ENCODE measurements around the gene CFAP61. TPM values are rescaled to one million over a fixed set of nuclear protein-coding genes. Genes with fewer than 3 reads are reported as not detected.

Gene CFAP61
- total and polyA plus RNA-seq, 9 of the 15 experiments (the other 6 are each of a cell fraction or from before 2014, with no cell fraction given): 0.11 TPM; not detected in 8

DNA sequence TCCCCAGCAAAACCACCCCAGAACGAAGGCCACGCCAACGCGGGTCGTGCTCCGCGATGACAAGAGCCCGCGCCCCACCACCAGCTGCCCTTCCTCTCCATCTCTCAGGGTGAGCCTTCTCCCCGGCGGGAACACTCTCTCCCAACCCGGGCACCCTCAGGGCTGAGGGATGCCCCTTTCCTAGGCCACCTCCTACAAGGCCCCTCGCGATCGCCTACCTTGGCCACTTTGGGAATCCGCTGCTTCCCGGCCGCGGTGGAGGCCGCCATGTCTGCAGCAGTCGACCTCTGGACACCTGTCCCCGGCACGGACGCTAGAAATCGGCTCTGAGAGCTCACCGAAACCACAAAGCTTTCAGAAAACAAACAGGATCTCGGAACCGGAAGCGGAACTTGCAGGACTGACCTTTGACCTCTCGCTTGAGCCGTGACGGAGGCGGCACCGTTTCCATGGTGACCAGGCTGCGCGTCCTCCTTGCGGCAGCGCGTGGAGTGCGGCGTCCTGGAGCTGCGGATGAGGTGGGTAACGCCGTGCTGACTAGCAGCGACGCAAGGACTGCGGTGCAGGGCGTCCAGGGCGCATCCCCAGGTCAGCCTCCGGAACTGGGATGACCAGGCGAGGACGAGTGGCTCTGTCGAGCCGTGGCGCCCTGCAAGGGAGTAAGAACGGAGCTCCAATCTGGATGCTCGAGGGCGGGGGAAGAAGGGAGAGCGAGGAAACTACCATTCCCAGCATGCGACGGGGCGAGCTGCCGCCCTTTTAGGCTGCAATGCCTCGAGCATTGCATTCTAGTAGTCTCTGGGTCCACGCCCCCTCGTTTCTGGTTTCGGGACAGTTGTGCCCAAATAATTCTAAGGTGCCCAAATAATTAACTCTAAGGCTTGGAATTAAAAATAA, at the start of gene CFAP61, which contains the start of gene CRNKL1 (continued):
- TF ChIP-seq, protein P1, sequence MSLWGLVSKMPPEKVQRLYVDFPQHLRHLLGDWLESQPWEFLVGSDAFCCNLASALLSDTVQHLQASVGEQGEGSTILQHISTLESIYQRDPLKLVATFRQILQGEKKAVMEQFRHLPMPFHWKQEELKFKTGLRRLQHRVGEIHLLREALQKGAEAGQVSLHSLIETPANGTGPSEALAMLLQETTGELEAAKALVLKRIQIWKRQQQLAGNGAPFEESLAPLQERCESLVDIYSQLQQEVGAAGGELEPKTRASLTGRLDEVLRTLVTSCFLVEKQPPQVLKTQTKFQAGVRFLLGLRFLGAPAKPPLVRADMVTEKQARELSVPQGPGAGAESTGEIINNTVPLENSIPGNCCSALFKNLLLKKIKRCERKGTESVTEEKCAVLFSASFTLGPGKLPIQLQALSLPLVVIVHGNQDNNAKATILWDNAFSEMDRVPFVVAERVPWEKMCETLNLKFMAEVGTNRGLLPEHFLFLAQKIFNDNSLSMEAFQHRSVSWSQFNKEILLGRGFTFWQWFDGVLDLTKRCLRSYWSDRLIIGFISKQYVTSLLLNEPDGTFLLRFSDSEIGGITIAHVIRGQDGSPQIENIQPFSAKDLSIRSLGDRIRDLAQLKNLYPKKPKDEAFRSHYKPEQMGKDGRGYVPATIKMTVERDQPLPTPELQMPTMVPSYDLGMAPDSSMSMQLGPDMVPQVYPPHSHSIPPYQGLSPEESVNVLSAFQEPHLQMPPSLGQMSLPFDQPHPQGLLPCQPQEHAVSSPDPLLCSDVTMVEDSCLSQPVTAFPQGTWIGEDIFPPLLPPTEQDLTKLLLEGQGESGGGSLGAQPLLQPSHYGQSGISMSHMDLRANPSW (CRISPR knock-in tag; IDR thresholded peaks at IDR 0.05): no peak
- TF ChIP-seq CEBPB (tag; IDR thresholded peaks at IDR 0.05) (no peak), GABPA (tag; conservative IDR thresholded peaks at IDR 0.05; ENCODE audit: low read depth) (peak; percentile 95), ZNF75A (CRISPR knock-in tag; IDR thresholded peaks at IDR 0.05) (no peak), PHTF2 (CRISPR knock-in tag; IDR thresholded peaks at IDR 0.05) (no peak), HMGN3 (IDR thresholded peaks at IDR 0.05; ENCODE audit: borderline replicate concordance, extremely low read depth, insufficient read length, low read depth, low read length) (no peak), ARHGAP35 (IDR thresholded peaks at IDR 0.05; ENCODE audit: partially characterized antibody) (no peak), LARP7 (IDR thresholded peaks at IDR 0.05) (no peak), ZSCAN29 (IDR thresholded peaks at IDR 0.05) (no peak), EWSR1 (IDR thresholded peaks at IDR 0.05; ENCODE audit: borderline replicate concordance, low read depth, partially characterized antibody) (no peak), CSDE1 (IDR thresholded peaks at IDR 0.05) (peak in 1 of 2 experiments; percentile 93; a peak in 2 of 4 replicates), CBX8 (IDR thresholded peaks at IDR 0.05; ENCODE audit: borderline replicate concordance, extremely low read depth, low read depth, low read length, poor library complexity, severe bottlenecking) (no peak), SMC3 (conservative IDR thresholded peaks at IDR 0.05; ENCODE audit: insufficient read depth, low read depth, low read length) (no peak), EHMT2 (IDR thresholded peaks at IDR 0.05) (no peak), MEF2D (tag; conservative IDR thresholded peaks at IDR 0.05; ENCODE audit: low read depth) (no peak), FIP1L1 (IDR thresholded peaks at IDR 0.05; ENCODE audit: low read depth, low read length, poor library complexity, severe bottlenecking) (no peak), PTBP1 (IDR thresholded peaks at IDR 0.05; ENCODE audit: low read depth, low read length) (no peak)
- TF ChIP-seq, protein P2, sequence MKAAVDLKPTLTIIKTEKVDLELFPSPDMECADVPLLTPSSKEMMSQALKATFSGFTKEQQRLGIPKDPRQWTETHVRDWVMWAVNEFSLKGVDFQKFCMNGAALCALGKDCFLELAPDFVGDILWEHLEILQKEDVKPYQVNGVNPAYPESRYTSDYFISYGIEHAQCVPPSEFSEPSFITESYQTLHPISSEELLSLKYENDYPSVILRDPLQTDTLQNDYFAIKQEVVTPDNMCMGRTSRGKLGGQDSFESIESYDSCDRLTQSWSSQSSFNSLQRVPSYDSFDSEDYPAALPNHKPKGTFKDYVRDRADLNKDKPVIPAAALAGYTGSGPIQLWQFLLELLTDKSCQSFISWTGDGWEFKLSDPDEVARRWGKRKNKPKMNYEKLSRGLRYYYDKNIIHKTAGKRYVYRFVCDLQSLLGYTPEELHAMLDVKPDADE (conservative IDR thresholded peaks at IDR 0.05; ENCODE audit: control insufficient read depth, low read depth, low read length): peak; percentile 92
- TF ChIP-seq, protein P3, sequence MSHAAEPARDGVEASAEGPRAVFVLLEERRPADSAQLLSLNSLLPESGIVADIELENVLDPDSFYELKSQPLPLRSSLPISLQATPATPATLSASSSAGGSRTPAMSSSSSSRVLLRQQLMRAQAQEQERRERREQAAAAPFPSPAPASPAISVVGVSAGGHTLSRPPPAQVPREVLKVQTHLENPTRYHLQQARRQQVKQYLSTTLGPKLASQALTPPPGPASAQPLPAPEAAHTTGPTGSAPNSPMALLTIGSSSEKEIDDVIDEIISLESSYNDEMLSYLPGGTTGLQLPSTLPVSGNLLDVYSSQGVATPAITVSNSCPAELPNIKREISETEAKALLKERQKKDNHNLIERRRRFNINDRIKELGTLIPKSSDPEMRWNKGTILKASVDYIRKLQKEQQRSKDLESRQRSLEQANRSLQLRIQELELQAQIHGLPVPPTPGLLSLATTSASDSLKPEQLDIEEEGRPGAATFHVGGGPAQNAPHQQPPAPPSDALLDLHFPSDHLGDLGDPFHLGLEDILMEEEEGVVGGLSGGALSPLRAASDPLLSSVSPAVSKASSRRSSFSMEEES (CRISPR knock-in tag; IDR thresholded peaks at IDR 0.05): no peak
- TF ChIP-seq, protein P4, sequence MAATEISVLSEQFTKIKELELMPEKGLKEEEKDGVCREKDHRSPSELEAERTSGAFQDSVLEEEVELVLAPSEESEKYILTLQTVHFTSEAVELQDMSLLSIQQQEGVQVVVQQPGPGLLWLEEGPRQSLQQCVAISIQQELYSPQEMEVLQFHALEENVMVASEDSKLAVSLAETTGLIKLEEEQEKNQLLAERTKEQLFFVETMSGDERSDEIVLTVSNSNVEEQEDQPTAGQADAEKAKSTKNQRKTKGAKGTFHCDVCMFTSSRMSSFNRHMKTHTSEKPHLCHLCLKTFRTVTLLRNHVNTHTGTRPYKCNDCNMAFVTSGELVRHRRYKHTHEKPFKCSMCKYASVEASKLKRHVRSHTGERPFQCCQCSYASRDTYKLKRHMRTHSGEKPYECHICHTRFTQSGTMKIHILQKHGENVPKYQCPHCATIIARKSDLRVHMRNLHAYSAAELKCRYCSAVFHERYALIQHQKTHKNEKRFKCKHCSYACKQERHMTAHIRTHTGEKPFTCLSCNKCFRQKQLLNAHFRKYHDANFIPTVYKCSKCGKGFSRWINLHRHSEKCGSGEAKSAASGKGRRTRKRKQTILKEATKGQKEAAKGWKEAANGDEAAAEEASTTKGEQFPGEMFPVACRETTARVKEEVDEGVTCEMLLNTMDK (IDR thresholded peaks at IDR 0.05; ENCODE audit: borderline replicate concordance, insufficient read depth, low read depth, low read length, poor library complexity, severe bottlenecking): peak; percentile 55
